ENCODE data around the gene ATP6AP1. TPM values are rescaled to one million over a fixed set of nuclear protein-coding genes. Genes with fewer than 3 reads are reported as not detected.

The ATP6AP1 gene
- total and polyA plus RNA-seq, 9 of the 15 experiments (the other 6 are each of a cell fraction or from before 2014, with no cell fraction given) = 8.3 to 90.5 (median 52.9) TPM

GRCh38 chrX:154478728-154479622, 50.5 kb downstream of the ATP6AP1 start, which contains the start of gene LAGE3 (continued):
- TF ChIP-seq SMC3 (conservative IDR thresholded peaks at IDR 0.05; ENCODE audit: insufficient read depth, low read depth, low read length) (no peak), IRF2 (CRISPR knock-in tag; IDR thresholded peaks at IDR 0.05) (no peak), BMI1 (IDR thresholded peaks at IDR 0.05; ENCODE audit: low read length) (no peak), HOXB6 (CRISPR knock-in tag; IDR thresholded peaks at IDR 0.05; ENCODE audit: borderline replicate concordance) (no peak), ZNF589 (CRISPR knock-in tag; IDR thresholded peaks at IDR 0.05; ENCODE audit: low read depth) (0 out of 2 replicates have a peak, but pooled peaks have one; percentile 16), ZFP36 (IDR thresholded peaks at IDR 0.05; ENCODE audit: low read depth, low read length, partially characterized antibody) (no peak), KLF1 (tag; IDR thresholded peaks at IDR 0.05) (0 out of 2 replicates have a peak, but pooled peaks have one; percentile 33), CSDE1 (IDR thresholded peaks at IDR 0.05) (no peak), HNRNPH1 (optimal IDR thresholded peaks at IDR 0.05; ENCODE audit: low read depth, low read length) (no peak), TCF3 (CRISPR knock-in tag; IDR thresholded peaks at IDR 0.05) (peak; percentile 22; the same call in 1 of the 2 replicates), GABPA (tag; conservative IDR thresholded peaks at IDR 0.05; ENCODE audit: low read depth) (no peak), ZNF395 (CRISPR knock-in tag; IDR thresholded peaks at IDR 0.05) (no peak), ZMIZ1 (IDR thresholded peaks at IDR 0.05; ENCODE audit: low read depth in 2 of 2, low read length in 2 of 2) (no peak; a peak in 1 of 4 replicates)

Data from K562 (cell line).